HG03520 (cell line): ENCODE measurements around the gene KCNJ4.
"Not testable (repeated sequence)": the region's sequence is repeated elsewhere in the genome, so short reads cannot be mapped to it uniquely, and the experiment has no call there.

Experiments
- ATAC-seq: cut with Tn5 transposase; IDR thresholded peaks from one replicate; pipeline ENCODE4 v1.9.1; 2021; ENCODE audit warnings: mild to moderate bottlenecking, moderate library complexity; ENCODE audit not compliant: unreplicated experiment

Gene KCNJ4

GRCh38 chr22:38415561-38416321 lies 39.3 kb downstream of the KCNJ4 start:
- ATAC-seq: no peak

- ATAC-seq: no peak
Observed at GRCh38 chr22:38415046-38415445, 40.0 kb downstream of the KCNJ4 start.

DNA sequence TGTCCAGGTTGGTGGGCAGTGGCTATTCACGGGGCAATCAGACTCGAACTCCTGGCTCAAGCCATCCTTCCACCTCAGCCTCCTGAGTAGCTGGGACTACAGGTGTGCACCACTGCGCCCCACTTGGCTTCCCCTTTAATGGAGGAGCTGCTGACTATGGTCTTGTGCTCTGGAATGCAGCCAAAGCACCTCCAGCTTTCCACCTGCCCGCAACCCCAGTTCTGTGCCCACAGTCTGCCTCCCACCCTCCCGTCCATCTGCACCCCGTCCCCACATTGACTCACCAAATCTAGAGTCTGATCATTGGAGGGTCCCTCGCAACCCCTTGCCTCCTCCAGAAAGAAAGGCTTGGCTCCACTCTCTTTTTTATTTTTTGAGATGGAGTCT lies 41.0 kb downstream of the KCNJ4 start:
- ATAC-seq: no peak

GRCh38 chr22:38413085-38414008 lies 41.7 kb downstream of the KCNJ4 start:
- ATAC-seq: no peak

GRCh38 chr22:38412435-38413084 lies 42.4 kb downstream of the KCNJ4 start:
- ATAC-seq: no peak

- no peak for ATAC-seq
Observed at GRCh38 chr22:38411016-38411415, 44.0 kb downstream of the KCNJ4 start.

DNA sequence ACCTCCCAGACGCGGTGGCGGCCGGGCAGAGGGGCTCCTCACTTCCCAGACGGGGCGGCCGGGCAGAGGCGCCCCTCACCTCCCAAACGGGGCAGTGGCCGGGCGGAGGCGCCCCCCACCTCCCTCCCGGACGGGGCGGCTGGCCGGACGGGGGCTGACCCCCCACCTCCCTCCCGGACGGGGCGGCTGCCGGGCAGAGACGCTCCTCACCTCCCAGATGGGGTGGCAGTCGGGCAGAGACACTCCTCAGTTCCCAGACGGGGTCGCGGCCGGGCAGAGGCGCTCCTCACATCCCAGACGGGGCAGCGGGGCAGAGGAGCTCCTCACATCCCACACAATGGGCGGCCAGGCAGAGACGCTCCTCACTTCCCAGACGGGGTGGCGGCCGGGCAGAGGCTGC lies 45.1 kb downstream of the KCNJ4 start:
- ATAC-seq: not testable (repeated sequence)

- no peak for ATAC-seq
Observed at GRCh38 chr22:38406617-38407016, 48.4 kb downstream of the KCNJ4 start.

- ATAC-seq: no peak
Observed at GRCh38 chr22:38404419-38404818, 50.6 kb downstream of the KCNJ4 start.

DNA sequence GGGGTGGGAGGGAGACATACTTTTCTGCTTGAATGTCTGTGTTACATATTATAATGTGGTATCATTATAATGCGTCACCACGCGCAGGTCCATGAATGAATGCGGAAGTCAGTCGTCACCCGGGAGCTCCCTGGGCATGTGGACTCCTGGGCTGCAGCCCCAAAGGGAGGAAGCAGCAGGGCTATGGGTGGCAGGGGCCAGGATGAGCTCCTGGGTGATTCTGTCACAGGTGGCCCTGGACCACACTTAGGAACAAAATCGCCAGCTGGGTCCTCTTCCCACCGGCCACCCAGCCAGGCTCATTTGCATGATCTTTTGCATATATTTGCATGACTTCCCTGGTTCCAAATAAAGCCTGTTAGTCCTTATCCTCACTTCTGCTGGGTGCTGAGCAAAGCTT lies 51.2 kb downstream of the KCNJ4 start:
- ATAC-seq: no peak

DNA sequence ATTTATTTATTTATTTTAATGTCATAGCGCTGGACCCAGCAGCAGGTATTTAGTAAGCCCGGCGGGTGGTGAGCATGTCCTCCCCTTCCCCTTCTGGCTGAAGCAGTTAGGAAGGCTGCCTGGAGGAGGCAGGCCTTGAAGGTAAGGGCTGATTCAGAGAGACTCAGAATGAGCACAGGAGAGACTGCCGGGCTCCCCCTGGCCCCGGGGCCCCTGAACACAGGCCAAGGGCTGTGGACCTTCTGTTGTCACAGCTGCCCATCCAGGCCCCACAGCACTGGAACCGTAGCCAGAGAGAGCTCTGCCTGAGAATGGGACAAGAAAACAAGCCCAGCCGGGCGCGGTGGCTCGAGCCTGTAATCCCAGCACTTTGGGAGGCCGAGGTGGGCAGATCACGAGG lies 52.8 kb downstream of the KCNJ4 start:
- ATAC-seq: no peak

DNA sequence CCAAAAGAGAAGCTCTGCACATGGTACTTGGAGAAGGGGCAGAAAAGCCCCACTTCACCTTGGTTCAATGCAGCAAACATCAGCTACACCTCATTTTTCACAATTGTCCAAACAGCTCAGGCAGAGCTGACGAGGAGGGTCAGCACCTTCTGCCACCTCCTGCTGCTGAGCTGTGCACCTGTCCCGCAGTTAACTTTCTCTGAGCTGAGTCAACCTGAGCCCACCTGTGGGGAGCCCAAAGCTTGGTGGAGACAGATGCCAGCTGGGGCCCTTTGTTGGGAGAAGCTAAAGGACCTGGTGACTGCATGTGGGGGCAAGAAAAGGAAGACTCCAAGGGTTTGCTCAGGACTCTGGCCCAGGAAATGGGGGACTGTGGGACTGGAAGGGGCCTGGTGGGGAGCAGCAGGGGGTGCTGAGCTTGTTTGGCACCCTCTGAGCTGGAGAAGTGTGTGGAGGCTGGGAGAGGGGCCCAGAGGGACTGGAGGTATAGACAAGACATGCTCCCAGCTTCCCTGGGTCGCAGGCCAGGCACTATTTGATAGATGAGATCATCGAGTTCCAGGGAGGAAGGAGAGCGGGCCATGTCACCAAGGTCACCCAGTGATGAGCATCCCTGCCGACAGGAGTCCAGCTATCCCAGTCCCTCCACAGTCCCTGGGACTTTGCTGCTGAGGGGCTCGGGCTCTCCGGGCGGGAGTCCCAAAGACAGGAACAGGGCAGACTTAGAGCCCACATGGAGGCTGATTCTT lies 53.5 kb downstream of the KCNJ4 start:
- no peak for ATAC-seq

DNA sequence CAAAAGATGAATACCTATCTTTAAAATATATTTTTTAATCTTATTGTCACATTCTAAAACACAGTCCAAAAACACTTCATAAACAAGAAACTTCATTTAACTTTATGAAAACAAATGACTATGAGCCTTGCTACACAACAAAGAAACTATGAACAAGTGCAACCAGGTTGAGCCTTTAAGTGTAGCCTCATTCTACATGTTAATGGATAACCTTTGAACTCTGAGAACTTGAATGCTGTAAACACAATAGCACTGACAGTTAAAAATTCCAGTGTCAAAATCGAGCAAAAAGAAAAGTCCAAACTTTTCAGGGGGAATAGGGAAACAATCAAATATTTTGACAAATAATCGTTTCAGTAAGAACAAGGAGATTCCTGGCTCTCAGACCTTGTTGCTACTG lies 54.7 kb downstream of the KCNJ4 start:
- ATAC-seq: not testable (repeated sequence)

- ATAC-seq: no peak
Observed at GRCh38 chr22:38398609-38399461, 56.2 kb downstream of the KCNJ4 start.

GRCh38 chr22:38398181-38398608 lies 56.8 kb downstream of the KCNJ4 start:
- not testable (repeated sequence) for ATAC-seq

- no peak for ATAC-seq
Observed at GRCh38 chr22:38397189-38398085, 57.6 kb downstream of the KCNJ4 start.

GRCh38 chr22:38396440-38397069 lies 58.4 kb downstream of the KCNJ4 start:
- not testable (repeated sequence) for ATAC-seq

GRCh38 chr22:38395944-38396343 lies 59.1 kb downstream of the KCNJ4 start:
- not testable (repeated sequence) for ATAC-seq
